ENCODE measurements around the gene RHOD. TPM values are rescaled to one million over a fixed set of nuclear protein-coding genes. Genes with fewer than 3 reads are reported as not detected.
A peak's percentile ranks its signal among the peaks of the same experiment; 100 is the strongest.

RHOD gene
- polyA plus RNA-seq, 3 donors from 2014 or later: not detected

GRCh38 chr11:67085617-67086016 lies 29.0 kb downstream of the RHOD start:
- no peaks in the 10 kb centered on the region for H3K9me3 Mint-ChIP-seq
- no peak for DNase-seq
- no peak overlapping the region for H3K4me3 Mint-ChIP-seq
- H3K4me1 Mint-ChIP-seq: peaks cover 11 to 13% of the 10 kb centered on the region in 2 donors
- no peaks in the 10 kb centered on the region for H3K36me3 Mint-ChIP-seq
- no peak overlapping the region for H3K27ac Mint-ChIP-seq
- peaks cover 0 to 3% (median 0%) of the 10 kb centered on the region in 3 donors for H3K27me3 Mint-ChIP-seq (ENCODE audit: low read depth in 3 of 3)

- Mint-ChIP-seq H3K36me3 (no peaks in the 10 kb centered on the region), H3K4me1 (no peaks in the 10 kb centered on the region), H3K27ac (no peak overlapping the region), H3K27me3 (ENCODE audit: low read depth in 3 of 3) (peaks cover 3 to 4% (median 4%) of the 10 kb centered on the region in 3 donors), H3K9me3 (no peaks in the 10 kb centered on the region), H3K4me3 (no peak overlapping the region)
- DNase-seq: no peak
These were observed 34.1 kb downstream of the RHOD start for GRCh38 chr11:67090717-67091116.

GRCh38 chr11:67095214-67095507 lies 38.5 kb downstream of the RHOD start:
- H3K4me1 Mint-ChIP-seq: peaks cover 6% of the 10 kb centered on the region in 2 donors
- no peak overlapping the region for H3K4me3 Mint-ChIP-seq
- no peak overlapping the region for H3K27ac Mint-ChIP-seq
- peaks cover 3 to 4% (median 4%) of the 10 kb centered on the region in 3 donors for H3K27me3 Mint-ChIP-seq (ENCODE audit: low read depth in 3 of 3)
- no peak for DNase-seq
- H3K9me3 Mint-ChIP-seq: no peaks in the 10 kb centered on the region
- H3K36me3 Mint-ChIP-seq: peaks cover 0 to 5% (median 0%) of the 10 kb centered on the region in 3 donors

- no peak for DNase-seq
- Mint-ChIP-seq H3K4me1 (peaks cover 13 to 14% of the 10 kb centered on the region in 2 donors), H3K4me3 (no peak overlapping the region), H3K27ac (peak overlapping the region in 3 of 6 donors; percentile 18 to 48 (median 46)), H3K36me3 (peaks cover 0 to 5% (median 0%) of the 10 kb centered on the region in 3 donors), H3K9me3 (no peaks in the 10 kb centered on the region), H3K27me3 (ENCODE audit: low read depth in 3 of 3) (no peaks in the 10 kb centered on the region)
These were observed 42.3 kb downstream of the RHOD start for GRCh38 chr11:67098799-67099429.

- H3K9me3 Mint-ChIP-seq: no peaks in the 10 kb centered on the region
- no peaks in the 10 kb centered on the region for H3K27me3 Mint-ChIP-seq (ENCODE audit: low read depth in 3 of 3)
- H3K4me1 Mint-ChIP-seq: peaks cover 15 to 16% of the 10 kb centered on the region in 2 donors
- peaks cover 0 to 5% (median 0%) of the 10 kb centered on the region in 3 donors for H3K36me3 Mint-ChIP-seq
- no peak overlapping the region for H3K4me3 Mint-ChIP-seq
- peak overlapping the region; percentile 43 to 85 (median 68) for H3K27ac Mint-ChIP-seq
- no peak for DNase-seq
These were observed 43.2 kb downstream of the RHOD start for GRCh38 chr11:67099831-67100324.

- no peak overlapping the region for H3K4me3 Mint-ChIP-seq
- DNase-seq: no peak
- no peak overlapping the region for H3K27ac Mint-ChIP-seq
- H3K9me3 Mint-ChIP-seq: no peaks in the 10 kb centered on the region
- peaks cover 0 to 5% (median 0%) of the 10 kb centered on the region in 3 donors for H3K36me3 Mint-ChIP-seq
- no peaks in the 10 kb centered on the region for H3K27me3 Mint-ChIP-seq (ENCODE audit: low read depth in 3 of 3)
- peaks cover 15 to 16% of the 10 kb centered on the region in 2 donors for H3K4me1 Mint-ChIP-seq
These were observed 46.0 kb downstream of the RHOD start for GRCh38 chr11:67102664-67103063.

- no peaks in the 10 kb centered on the region for H3K36me3 Mint-ChIP-seq
- DNase-seq: no peak
- H3K4me3 Mint-ChIP-seq: no peak overlapping the region
- peaks cover 5 to 7% of the 10 kb centered on the region in 2 donors for H3K4me1 Mint-ChIP-seq
- H3K9me3 Mint-ChIP-seq: no peaks in the 10 kb centered on the region
- H3K27ac Mint-ChIP-seq: no peak overlapping the region
- H3K27me3 Mint-ChIP-seq (ENCODE audit: low read depth in 3 of 3): peaks cover 0 to 1% (median 0%) of the 10 kb centered on the region in 3 donors
These were observed 49.3 kb downstream of the RHOD start for GRCh38 chr11:67105964-67106363.

- H3K27ac Mint-ChIP-seq: peak overlapping the region in 1 of 6 donors; percentile 35
These were observed 54.6 kb downstream of the RHOD start for GRCh38 chr11:67111261-67111660.

GRCh38 chr11:67113231-67113721 lies 56.6 kb downstream of the RHOD start:
- H3K4me3 Mint-ChIP-seq: peak overlapping the region; percentile 63 to 87 (median 80)
- peak; percentile 31 to 51 (median 41) for DNase-seq
- H3K27ac Mint-ChIP-seq: peak overlapping the region; percentile 71 to 98 (median 92)
- peaks cover 0 to 3% (median 1%) of the 10 kb centered on the region in 3 donors for H3K27me3 Mint-ChIP-seq (ENCODE audit: low read depth in 3 of 3)
- peaks cover 0 to 3% (median 0%) of the 10 kb centered on the region in 3 donors for H3K36me3 Mint-ChIP-seq
- H3K9me3 Mint-ChIP-seq: no peaks in the 10 kb centered on the region
- peaks cover 21 to 22% of the 10 kb centered on the region in 2 donors for H3K4me1 Mint-ChIP-seq

More at GRCh38 chr11:67111261-67111660, 54.6 kb downstream of the RHOD start:
- Mint-ChIP-seq H3K27me3 (ENCODE audit: low read depth in 3 of 3) (peaks cover 0 to 3% (median 1%) of the 10 kb centered on the region in 3 donors), H3K4me1 (peaks cover 9 to 15% of the 10 kb centered on the region in 2 donors), H3K36me3 (peaks cover 0 to 3% (median 0%) of the 10 kb centered on the region in 3 donors), H3K9me3 (no peaks in the 10 kb centered on the region), H3K4me3 (no peak overlapping the region)
- no peak for DNase-seq

GRCh38 chr11:67114275-67114896 lies 57.7 kb downstream of the RHOD start:
- DNase-seq: no peak
- peaks cover 0 to 3% (median 0%) of the 10 kb centered on the region in 3 donors for H3K36me3 Mint-ChIP-seq
- no peaks in the 10 kb centered on the region for H3K9me3 Mint-ChIP-seq
- peaks cover 2 to 6% (median 4%) of the 10 kb centered on the region in 3 donors for H3K27me3 Mint-ChIP-seq (ENCODE audit: low read depth in 3 of 3)
- H3K27ac Mint-ChIP-seq: peak overlapping the region in 1 of 6 donors; percentile 22
- peaks cover 21 to 22% of the 10 kb centered on the region in 2 donors for H3K4me1 Mint-ChIP-seq
- peak overlapping the region in 1 of 5 donors; percentile 35 for H3K4me3 Mint-ChIP-seq

GRCh38 chr11:67116758-67117105 lies 60.1 kb downstream of the RHOD start:
- no peak for DNase-seq
- Mint-ChIP-seq H3K27me3 (ENCODE audit: low read depth in 3 of 3) (peaks cover 7 to 13% (median 7%) of the 10 kb centered on the region in 3 donors), H3K4me3 (peak overlapping the region; percentile 26 to 89 (median 87)), H3K27ac (peak overlapping the region; percentile 17 to 93 (median 38)), H3K36me3 (peaks cover 0 to 3% (median 0%) of the 10 kb centered on the region in 3 donors), H3K9me3 (no peaks in the 10 kb centered on the region), H3K4me1 (peaks cover 39 to 40% of the 10 kb centered on the region in 2 donors)

GRCh38 chr11:67117176-67117575 lies 60.5 kb downstream of the RHOD start:
- Mint-ChIP-seq H3K27me3 (ENCODE audit: low read depth in 3 of 3) (peaks cover 7 to 13% (median 7%) of the 10 kb centered on the region in 3 donors), H3K27ac (peak overlapping the region; percentile 82 to 96 (median 93)), H3K4me1 (peaks cover 43 to 44% of the 10 kb centered on the region in 2 donors), H3K4me3 (peak overlapping the region; percentile 86 to 89 (median 87)), H3K36me3 (peaks cover 0 to 3% (median 0%) of the 10 kb centered on the region in 3 donors), H3K9me3 (no peaks in the 10 kb centered on the region)
- no peak for DNase-seq

GRCh38 chr11:67117672-67118180 lies 61.1 kb downstream of the RHOD start:
- H3K36me3 Mint-ChIP-seq: peaks cover 0 to 3% (median 0%) of the 10 kb centered on the region in 3 donors
- H3K27ac Mint-ChIP-seq: peak overlapping the region; percentile 82 to 96 (median 93)
- DNase-seq: peak; percentile 30 to 38 (median 37)
- H3K4me3 Mint-ChIP-seq: peak overlapping the region; percentile 86 to 89 (median 87)
- H3K4me1 Mint-ChIP-seq: peaks cover 43 to 45% of the 10 kb centered on the region in 2 donors
- peaks cover 7 to 13% (median 7%) of the 10 kb centered on the region in 3 donors for H3K27me3 Mint-ChIP-seq (ENCODE audit: low read depth in 3 of 3)
- H3K9me3 Mint-ChIP-seq: no peaks in the 10 kb centered on the region

Data from immature natural killer cell (primary cell).